MG63 (cell line): ENCODE data around the gene NKG7. TPM values are rescaled to one million over a fixed set of nuclear protein-coding genes. Genes with fewer than 3 reads are reported as not detected.

Experiments
- DNase-seq: peaks from one replicate; pipeline ENCODE4 v3.0.0-alpha.2; 2020
- H3K27me3 ChIP-seq: fragments of 250-450 bp; sonication (Bioruptor Pico); 2 replicates; pipeline ENCODE4 v1.5.1; 2020; ENCODE audit warnings: mild to moderate bottlenecking, moderate library complexity
- H3K36me3 ChIP-seq: fragments of 250-450 bp; sonication (Bioruptor Pico); 2 replicates; pipeline ENCODE4 v1.5.1; 2020; ENCODE audit warnings: mild to moderate bottlenecking, moderate library complexity
- H3K4me3 ChIP-seq: fragments of 250-450 bp; sonication (Bioruptor Pico); 2 replicates; pipeline ENCODE4 v1.5.1; 2020; ENCODE audit warnings: mild to moderate bottlenecking, moderate library complexity
- H3K9me3 ChIP-seq: fragments of 250-450 bp; sonication (Bioruptor Pico); 2 replicates; pipeline ENCODE4 v1.5.1; 2020; ENCODE audit warnings: mild to moderate bottlenecking, moderate library complexity
- total RNA-seq: library from RNA; depleted of rRNA; stranded (reverse); fragments of >200 nt; shearing (Covaris generic); gene quantifications from 2 replicates; pipeline ENCODE4 v1.2.3, GENCODE V29; 2014; ENCODE audit warnings: low replicate concordance; rRNA removed

NKG7 gene
- total RNA-seq, 1 experiment from 2014 or later: not detected

GRCh38 chr19:51330366-51330765, 42.1 kb downstream of the NKG7 start:
- Histone ChIP-seq H3K36me3 (no peaks in the 10 kb centered on the region), H3K27me3 (peaks cover 15% of the 10 kb centered on the region), H3K9me3 (no peaks in the 10 kb centered on the region), H3K4me3 (no peak overlapping the region)
- no peak for DNase-seq

GRCh38 chr19:51329411-51329810, 43.0 kb downstream of the NKG7 start:
- H3K4me3 ChIP-seq: no peak overlapping the region
- peaks cover 22% of the 10 kb centered on the region for H3K27me3 ChIP-seq
- DNase-seq: no peak
- no peaks in the 10 kb centered on the region for H3K9me3 ChIP-seq
- no peaks in the 10 kb centered on the region for H3K36me3 ChIP-seq

GRCh38 chr19:51327066-51328001, 45.1 kb downstream of the NKG7 start:
- Histone ChIP-seq H3K9me3 (no peaks in the 10 kb centered on the region), H3K4me3 (no peak overlapping the region), H3K27me3 (peaks cover 38% of the 10 kb centered on the region), H3K36me3 (no peaks in the 10 kb centered on the region)
- DNase-seq: peak; percentile 34

- no peak for DNase-seq
- Histone ChIP-seq H3K36me3 (no peaks in the 10 kb centered on the region), H3K9me3 (no peaks in the 10 kb centered on the region), H3K27me3 (peaks cover 38% of the 10 kb centered on the region), H3K4me3 (no peak overlapping the region)
These were observed 46.0 kb downstream of the NKG7 start for GRCh38 chr19:51326216-51327065.

GRCh38 chr19:51325161-51325976, 47.1 kb downstream of the NKG7 start:
- Histone ChIP-seq H3K9me3 (no peaks in the 10 kb centered on the region), H3K4me3 (no peak overlapping the region), H3K36me3 (no peaks in the 10 kb centered on the region), H3K27me3 (peaks cover 40% of the 10 kb centered on the region)
- DNase-seq: no peak

- H3K4me3 ChIP-seq: no peak overlapping the region
- peaks cover 40% of the 10 kb centered on the region for H3K27me3 ChIP-seq
- no peaks in the 10 kb centered on the region for H3K9me3 ChIP-seq
- H3K36me3 ChIP-seq: no peaks in the 10 kb centered on the region
- no peak for DNase-seq
These were observed 48.3 kb downstream of the NKG7 start for GRCh38 chr19:51324167-51324481.

GRCh38 chr19:51323481-51324166, 48.8 kb downstream of the NKG7 start:
- Histone ChIP-seq H3K27me3 (peaks cover 40% of the 10 kb centered on the region), H3K4me3 (no peak overlapping the region), H3K36me3 (no peaks in the 10 kb centered on the region), H3K9me3 (no peaks in the 10 kb centered on the region)
- no peak for DNase-seq

GRCh38 chr19:51321799-51322198, 50.7 kb downstream of the NKG7 start:
- no peak overlapping the region for H3K4me3 ChIP-seq
- H3K36me3 ChIP-seq: no peaks in the 10 kb centered on the region
- H3K9me3 ChIP-seq: no peaks in the 10 kb centered on the region
- DNase-seq: no peak
- H3K27me3 ChIP-seq: peaks cover 33% of the 10 kb centered on the region

Other genes with a start within 250 kb of the NKG7 start
- not detected in 2 replicates for gene SIGLEC9, start 247.7 kb downstream of the NKG7 start, total RNA-seq
- gene SIGLEC7, start 230.4 kb downstream of the NKG7 start, total RNA-seq: not detected in 2 replicates
- 0.22 and 3.8 TPM in 2 replicates for gene CD33, start 147.6 kb downstream of the NKG7 start, total RNA-seq
- gene SIGLECL1, start 121.6 kb downstream of the NKG7 start, total RNA-seq: not detected in 2 replicates
- gene IGLON5, start 61.0 kb downstream of the NKG7 start, total RNA-seq: not detected in 2 replicates
- gene VSIG10L, start 30.5 kb downstream of the NKG7 start, total RNA-seq: 0.10 and 0.95 TPM in 2 replicates
- 170 and 237 TPM in 2 replicates for gene ETFB, start 6.3 kb downstream of the NKG7 start, total RNA-seq
- gene CLDND2, start 3.7 kb downstream of the NKG7 start, total RNA-seq: not detected in 2 replicates
- gene LIM2, start 15.3 kb upstream of the NKG7 start, total RNA-seq: not detected in 2 replicates
- gene C19orf84, start 17.9 kb upstream of the NKG7 start, total RNA-seq: not detected in 2 replicates
- not detected in 2 replicates for gene SIGLEC10, start 45.0 kb upstream of the NKG7 start, total RNA-seq
- not detected in 2 replicates for gene SIGLEC8, start 85.8 kb upstream of the NKG7 start, total RNA-seq
- gene CEACAM18, start 105.9 kb upstream of the NKG7 start, total RNA-seq: not detected in 2 replicates
- gene SIGLEC12, start 129.1 kb upstream of the NKG7 start, total RNA-seq: not detected in 2 replicates
- not detected in 2 replicates for gene SIGLEC6, start 159.0 kb upstream of the NKG7 start, total RNA-seq
- gene ZNF175, start 198.6 kb upstream of the NKG7 start, total RNA-seq: 2.9 and 10.9 TPM in 2 replicates